ENCODE measurements around the gene CNTNAP2. TPM values are rescaled to one million over a fixed set of nuclear protein-coding genes. Genes with fewer than 3 reads are reported as not detected.

CNTNAP2 gene
- total RNA-seq, 1 experiment from 2014 or later = 42.5 TPM

GRCh38 chr7:147023440-147023839, 906.8 kb downstream of the CNTNAP2 start:
- TF ChIP-seq CTCF (IDR thresholded peaks at IDR 0.05; ENCODE audit: insufficient read depth in 1 of 2, low read depth in 1 of 2, low read length in 1 of 2, severe bottlenecking in 1 of 2, unreplicated experiment in 1 of 2) = no peak
- no peak overlapping the region for H3K4me3 ChIP-seq (ENCODE audit: low read depth, low read length)
- no peaks in the 10 kb centered on the region for H3K27me3 ChIP-seq (replicated peaks; ENCODE audit: control insufficient read depth, insufficient read depth, low read length)
- no peaks in the 10 kb centered on the region for H3K9me3 ChIP-seq
- Mint-ChIP-seq H3K4me3 (ENCODE audit: unreplicated experiment) (no peak overlapping the region), H3K36me3 (ENCODE audit: insufficient read depth, unreplicated experiment) (no peaks in the 10 kb centered on the region), H3K27me3 (ENCODE audit: insufficient read depth, unreplicated experiment) (no peaks in the 10 kb centered on the region), H3K27ac (ENCODE audit: unreplicated experiment) (no peak overlapping the region), H3K4me1 (ENCODE audit: low read depth, unreplicated experiment) (no peaks in the 10 kb centered on the region), H3K9me3 (ENCODE audit: unreplicated experiment) (peaks cover 10% of the 10 kb centered on the region)
- H3K4me1 ChIP-seq = no peaks in the 10 kb centered on the region
- ChIA-PET CTCF (no interaction called here), POLR2A (no interaction called here)
- DNase-seq = no peak
- BruUV-seq (replicated peaks) = no TSS peak
- intact Hi-C loops (cut with micrococcal nuclease; ENCODE audit: unreplicated experiment) = no loop called here
- H3K36me3 ChIP-seq (ENCODE audit: control insufficient read depth, insufficient read depth, low read length) = no peaks in the 10 kb centered on the region

DNA sequence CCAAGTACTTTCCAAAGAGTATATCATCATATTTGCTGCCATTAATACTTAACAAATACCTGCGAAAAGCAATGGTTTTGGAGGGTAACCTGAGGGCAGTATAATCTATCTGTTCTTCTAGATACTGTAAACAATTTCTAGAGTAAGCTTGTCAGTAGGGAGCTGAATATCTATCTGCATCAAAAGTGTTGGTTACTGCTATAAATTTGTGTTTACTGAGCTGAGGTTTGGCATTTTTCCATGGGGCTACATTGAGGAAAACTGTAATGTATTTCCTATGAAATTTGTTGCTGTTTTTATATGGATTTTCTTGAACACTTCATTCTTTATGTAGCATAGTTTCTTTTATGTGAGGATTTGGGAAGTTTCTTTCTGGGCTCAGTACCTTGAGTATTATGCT, 913.4 kb downstream of the CNTNAP2 start:
- Histone ChIP-seq H3K9me3 (no peaks in the 10 kb centered on the region), H3K4me1 (no peaks in the 10 kb centered on the region), H3K27me3 (replicated peaks; ENCODE audit: control insufficient read depth, insufficient read depth, low read length) (no peaks in the 10 kb centered on the region), H3K36me3 (ENCODE audit: control insufficient read depth, insufficient read depth, low read length) (no peaks in the 10 kb centered on the region), H3K4me3 (ENCODE audit: low read depth, low read length) (no peak overlapping the region)
- Mint-ChIP-seq H3K9me3 (ENCODE audit: unreplicated experiment) (peaks cover 25% of the 10 kb centered on the region), H3K36me3 (ENCODE audit: insufficient read depth, unreplicated experiment) (no peaks in the 10 kb centered on the region), H3K4me3 (ENCODE audit: unreplicated experiment) (no peak overlapping the region), H3K27me3 (ENCODE audit: insufficient read depth, unreplicated experiment) (no peaks in the 10 kb centered on the region), H3K4me1 (ENCODE audit: low read depth, unreplicated experiment) (no peaks in the 10 kb centered on the region), H3K27ac (ENCODE audit: unreplicated experiment) (no peak overlapping the region)
- DNase-seq = no peak
- intact Hi-C loops (cut with micrococcal nuclease; ENCODE audit: unreplicated experiment) = no loop called here
- CTCF ChIA-PET = no interaction called here
- POLR2A ChIA-PET = no interaction called here
- no peak for TF ChIP-seq CTCF (IDR thresholded peaks at IDR 0.05; ENCODE audit: insufficient read depth in 1 of 2, low read depth in 1 of 2, low read length in 1 of 2, severe bottlenecking in 1 of 2, unreplicated experiment in 1 of 2)
- no TSS peak for BruUV-seq (replicated peaks)

GRCh38 chr7:147033641-147034040, 917.0 kb downstream of the CNTNAP2 start:
- H3K36me3 ChIP-seq (ENCODE audit: control insufficient read depth, insufficient read depth, low read length) = no peaks in the 10 kb centered on the region
- CTCF ChIA-PET = no interaction called here
- Mint-ChIP-seq H3K9me3 (ENCODE audit: unreplicated experiment) (peaks cover 13% of the 10 kb centered on the region), H3K27me3 (ENCODE audit: insufficient read depth, unreplicated experiment) (no peaks in the 10 kb centered on the region), H3K27ac (ENCODE audit: unreplicated experiment) (no peak overlapping the region), H3K4me3 (ENCODE audit: unreplicated experiment) (no peak overlapping the region), H3K36me3 (ENCODE audit: insufficient read depth, unreplicated experiment) (no peaks in the 10 kb centered on the region), H3K4me1 (ENCODE audit: low read depth, unreplicated experiment) (no peaks in the 10 kb centered on the region)
- no peak overlapping the region for H3K4me3 ChIP-seq (ENCODE audit: low read depth, low read length)
- TF ChIP-seq CTCF (IDR thresholded peaks at IDR 0.05; ENCODE audit: insufficient read depth in 1 of 2, low read depth in 1 of 2, low read length in 1 of 2, severe bottlenecking in 1 of 2, unreplicated experiment in 1 of 2) = no peak
- no peaks in the 10 kb centered on the region for H3K4me1 ChIP-seq
- H3K9me3 ChIP-seq = no peaks in the 10 kb centered on the region
- intact Hi-C loops (cut with micrococcal nuclease; ENCODE audit: unreplicated experiment) = no loop called here
- POLR2A ChIA-PET = no interaction called here
- no peak for DNase-seq
- no TSS peak for BruUV-seq (replicated peaks)
- no peaks in the 10 kb centered on the region for H3K27me3 ChIP-seq (replicated peaks; ENCODE audit: control insufficient read depth, insufficient read depth, low read length)

All from Caco-2 (cell line).